HK-2 (cell line): ENCODE data around the gene FAM227B.

Experiments used
- DNase-seq: peaks from one replicate; pipeline ENCODE4 v3.0.0-alpha.2; 2018; ENCODE audit not compliant: unreplicated experiment

Gene FAM227B

DNA sequence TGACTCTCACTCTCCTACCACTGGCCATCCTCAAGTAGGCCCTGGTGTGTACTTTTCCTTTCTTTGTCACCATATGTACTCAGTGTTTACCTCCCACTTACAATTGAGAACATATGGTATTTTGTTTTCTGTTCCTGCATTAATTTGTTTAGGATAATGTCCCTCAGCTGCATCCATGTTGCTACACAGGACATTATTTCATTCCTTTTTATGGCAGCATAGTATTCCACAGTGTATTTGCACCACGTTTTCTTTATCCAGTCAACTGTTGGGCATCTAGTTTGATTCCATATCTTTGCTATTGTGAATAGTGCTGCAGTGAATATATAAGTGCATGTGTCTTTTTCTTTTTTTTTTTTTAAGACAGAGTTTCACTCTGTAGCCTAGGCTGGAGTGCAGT, 324.4 kb downstream of the FAM227B start:
- no peak for DNase-seq

DNA sequence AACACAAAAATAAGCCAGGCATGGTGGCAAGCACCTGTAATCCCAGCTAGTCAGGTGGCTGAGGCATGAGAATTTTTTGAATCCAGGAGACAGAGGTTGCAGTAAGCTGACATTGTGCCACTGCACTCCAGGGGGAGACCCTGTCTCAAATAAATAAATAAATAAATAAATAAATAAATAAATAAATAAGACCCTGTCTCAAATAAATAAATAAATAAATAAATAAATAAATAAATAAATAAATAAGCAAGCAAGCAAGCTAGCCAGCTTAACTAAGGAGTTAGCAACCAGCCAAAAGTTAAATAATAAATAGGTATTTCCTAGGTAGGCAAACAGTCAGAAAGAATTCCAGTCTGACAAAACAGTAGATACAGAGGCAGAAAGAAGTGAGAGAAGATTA, 326.7 kb downstream of the FAM227B start:
- DNase-seq, result no peak

DNA sequence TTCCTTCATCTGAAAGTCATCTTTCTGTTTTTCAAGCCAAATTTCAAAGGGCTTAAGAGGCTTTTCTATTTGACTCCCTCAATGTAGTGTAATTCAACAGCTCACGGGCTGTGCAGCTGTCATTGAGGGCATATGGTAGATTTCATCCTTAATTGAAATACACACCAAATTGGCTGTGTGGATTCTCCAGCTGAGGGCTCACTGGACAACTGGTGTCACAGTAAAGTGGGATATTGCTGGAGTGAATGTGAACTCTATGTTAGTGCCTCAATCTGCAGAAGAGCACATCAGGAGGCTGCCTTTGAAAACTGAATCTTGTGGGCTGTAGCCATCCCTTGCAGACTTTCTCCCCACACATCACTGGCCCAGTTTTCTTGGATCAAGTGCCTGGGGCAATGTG, 330.4 kb downstream of the FAM227B start:
- DNase-seq, result no peak

DNA sequence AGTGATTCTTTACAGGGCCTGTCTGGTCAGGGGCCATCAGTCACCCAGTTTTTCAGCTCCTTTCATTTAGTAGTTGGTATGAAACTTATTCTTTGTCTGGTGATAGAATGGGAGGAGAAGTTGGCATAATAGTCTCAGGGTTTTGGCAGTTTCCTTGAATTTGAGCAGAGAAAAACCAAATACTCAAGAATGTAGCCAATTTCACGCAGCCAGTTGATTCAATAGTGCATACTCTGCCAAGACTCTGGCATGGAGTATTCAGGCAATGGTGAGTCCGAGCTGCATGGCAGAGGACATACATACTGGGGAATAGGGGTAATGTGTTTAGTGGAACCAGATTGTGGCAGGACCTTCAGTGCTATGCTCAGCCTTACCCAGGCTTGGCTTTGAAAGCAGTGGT, 332.2 kb downstream of the FAM227B start:
- DNase-seq, result no peak

DNA sequence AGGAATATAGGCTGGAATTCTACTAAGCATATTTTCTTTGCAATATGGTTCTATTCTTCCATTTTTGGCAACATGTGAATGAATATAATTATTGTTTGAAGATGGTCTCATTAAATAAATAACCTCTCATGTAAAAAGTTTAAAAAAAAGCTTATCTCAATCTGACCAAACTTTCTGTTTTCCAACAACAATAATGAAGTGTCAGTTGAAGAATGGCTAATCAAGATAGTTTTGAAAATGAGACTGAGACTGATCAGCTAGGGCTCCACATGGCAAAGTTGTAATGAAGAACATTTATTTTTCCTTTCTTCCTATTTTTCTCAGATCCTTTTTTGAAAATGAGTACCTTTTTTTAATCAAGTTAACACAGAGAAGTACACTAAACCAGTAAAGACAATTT, 333.1 kb downstream of the FAM227B start:
- DNase-seq, result no peak

DNA sequence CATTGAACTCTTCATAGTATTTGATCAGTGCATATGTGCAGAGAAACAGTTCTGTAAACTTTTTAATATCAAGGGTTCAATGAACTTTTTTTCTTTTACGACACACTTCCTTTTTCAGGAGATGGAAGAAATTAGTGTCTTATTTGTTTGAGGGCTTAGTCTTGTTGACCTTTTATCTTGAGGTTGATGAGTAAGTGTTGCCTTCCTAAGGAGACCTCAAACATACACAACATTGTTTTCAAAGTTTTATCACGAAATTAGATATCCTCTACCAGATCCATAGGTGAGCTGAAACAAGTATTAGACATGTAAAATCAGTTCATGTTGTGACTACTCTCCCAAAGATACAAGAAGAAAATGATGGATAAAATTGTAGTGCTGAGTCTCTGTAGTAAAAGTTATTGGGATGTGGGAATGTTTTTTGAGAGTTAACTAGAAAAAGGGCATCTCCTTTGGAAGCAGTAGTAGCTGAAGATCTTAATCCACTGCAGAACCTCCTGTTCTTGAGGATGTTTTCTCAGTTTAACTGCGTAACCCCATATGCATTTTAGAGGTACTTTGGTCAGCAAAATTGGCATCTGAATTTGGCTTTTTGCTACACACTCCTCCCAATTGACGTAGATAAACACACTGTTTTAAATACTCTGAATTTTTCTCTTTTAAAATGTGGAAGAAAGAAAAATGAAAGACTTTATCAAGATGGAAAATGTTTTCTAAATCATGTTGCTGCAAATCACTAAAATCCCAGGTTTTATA, 333.8 kb downstream of the FAM227B start:
- DNase-seq, result no peak

DNA sequence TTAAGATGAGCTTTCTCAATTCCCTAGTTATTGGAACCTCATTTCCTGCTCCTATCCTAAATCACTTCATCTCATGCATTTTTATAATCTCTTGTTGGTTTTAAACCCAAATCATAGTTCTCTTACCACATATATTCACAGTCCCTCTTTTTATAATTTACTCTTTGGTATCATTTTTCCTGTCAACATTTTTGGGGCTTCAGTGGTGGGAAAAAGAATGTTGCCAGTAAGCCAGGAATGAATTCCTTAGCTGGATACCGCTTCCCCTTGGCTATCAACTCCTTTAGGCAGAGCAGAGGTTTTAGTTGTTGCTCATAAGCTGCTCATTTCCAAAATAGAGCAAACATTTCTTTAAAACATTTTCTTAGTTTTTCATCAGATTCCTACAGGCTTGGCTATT, 338.3 kb downstream of the FAM227B start:
- no peak for DNase-seq

DNA sequence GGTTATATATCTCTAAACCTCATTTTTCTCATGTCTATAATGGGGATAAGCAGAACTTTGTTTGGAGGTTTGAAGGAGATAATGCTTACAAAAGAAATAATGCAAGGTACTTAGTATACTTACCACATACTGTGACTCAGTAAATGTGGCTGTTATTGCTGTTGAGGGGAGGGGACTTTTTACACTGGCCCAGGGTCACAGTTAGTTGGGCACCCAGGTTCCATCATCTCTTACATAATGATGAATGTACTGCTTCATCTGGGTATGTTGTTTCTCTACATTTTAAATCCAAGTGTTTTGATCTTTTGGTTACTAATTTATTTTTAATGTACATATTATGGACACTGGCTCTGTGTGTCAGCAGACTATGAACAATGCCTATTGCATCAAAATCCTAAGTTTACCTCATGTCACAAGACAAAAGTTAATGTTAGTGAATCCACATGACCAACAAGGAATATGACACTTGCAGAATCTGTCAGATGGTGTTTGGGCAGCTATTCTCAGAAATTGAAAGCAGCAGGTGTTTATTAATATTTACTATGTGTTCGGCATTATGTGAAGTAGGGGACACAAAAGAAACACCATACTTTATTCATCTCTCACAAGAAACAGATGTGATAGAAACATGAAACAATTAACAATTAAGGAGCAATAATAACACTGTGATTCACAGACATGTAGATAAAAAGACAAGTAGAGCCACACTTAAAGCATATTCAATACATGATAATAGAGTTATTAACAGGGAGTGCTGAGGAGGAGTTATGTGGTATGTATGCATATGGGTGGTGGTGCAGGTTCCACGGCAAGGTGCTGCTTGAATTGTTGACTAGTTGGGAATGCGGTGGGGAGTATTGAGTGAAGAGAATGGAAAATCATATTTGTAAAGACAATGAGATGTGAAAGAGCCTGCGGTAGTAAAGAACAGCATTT, 340.8 kb downstream of the FAM227B start:
- no peak for DNase-seq

DNA sequence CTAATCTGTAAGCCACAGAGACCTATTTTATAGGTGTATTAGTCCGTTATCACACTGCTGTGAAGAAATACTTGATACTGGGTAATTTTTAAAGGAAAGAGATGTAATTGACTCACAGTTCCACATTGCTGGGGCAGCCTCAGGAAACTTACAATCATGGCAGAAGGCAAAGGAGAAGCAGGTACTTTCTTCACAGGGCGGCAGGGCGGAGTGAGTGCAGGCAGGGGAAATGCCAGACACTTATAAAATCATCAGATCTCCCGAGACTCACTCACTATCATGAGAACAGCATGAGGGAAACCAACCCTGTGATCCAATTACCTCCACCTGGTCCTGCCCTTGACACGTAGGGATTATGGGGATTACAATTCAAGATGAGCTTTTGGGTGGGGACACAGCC, 341.9 kb downstream of the FAM227B start:
- DNase-seq, result no peak
